Endothelial cell of umbilical vein (primary cell): ENCODE measurements around the gene RNF32.

Experiments
- EZH2 ChIP-seq: IDR thresholded peaks from 2 replicates; pipeline ENCODE4 v1.6.1; 2012; ENCODE audit warnings: borderline replicate concordance, low read depth, mild to moderate bottlenecking, moderate library complexity, low read length, inconsistent platforms; ENCODE audit not compliant: severe bottlenecking
- GATA2 ChIP-seq: IDR thresholded peaks from 2 replicates; pipeline ENCODE4 v1.7.0; 2011; ENCODE audit warnings: low read depth, mild to moderate bottlenecking, moderate library complexity, mixed read lengths, low read length; ENCODE audit not compliant: insufficient read length, insufficient read depth
- MYC ChIP-seq: IDR thresholded peaks from one replicate; pipeline ENCODE4 v1.6.1; 2011; ENCODE audit warnings: mild to moderate bottlenecking, low read depth, low read length
- POLR2A ChIP-seq: IDR thresholded peaks from 2 replicates; pipeline ENCODE4 v1.6.1; 2012; ENCODE audit warnings: low read depth, mild to moderate bottlenecking, control low read depth, low read length
- POLR2AphosphoS5 ChIP-seq: IDR thresholded peaks from 2 replicates; pipeline ENCODE4 v1.6.1; 2012; ENCODE audit warnings: low read depth, mild to moderate bottlenecking, control low read depth, low read length, moderate library complexity; ENCODE audit not compliant: insufficient read depth
- TF ChIP-seq, protein P1 (sequence below), 2 donors: IDR thresholded peaks; 1 replicate in 1 of 2; 2 replicates in 1 of 2; pipeline ENCODE4 v1.5.1; 2011; ENCODE audit warnings: low read length in 2 of 2, mild to moderate bottlenecking in 2 of 2, moderate library complexity in 2 of 2, control low read depth in 1 of 2, inconsistent platforms in 1 of 2, low read depth in 1 of 2; ENCODE audit not compliant: insufficient read depth in 1 of 2; ENCODE audit errors: extremely low read depth in 1 of 2
- TF ChIP-seq, protein P2 (sequence below): IDR thresholded peaks from 2 replicates; pipeline ENCODE4 v1.6.1; 2011; ENCODE audit not compliant: insufficient read depth, insufficient read length

DNA sequence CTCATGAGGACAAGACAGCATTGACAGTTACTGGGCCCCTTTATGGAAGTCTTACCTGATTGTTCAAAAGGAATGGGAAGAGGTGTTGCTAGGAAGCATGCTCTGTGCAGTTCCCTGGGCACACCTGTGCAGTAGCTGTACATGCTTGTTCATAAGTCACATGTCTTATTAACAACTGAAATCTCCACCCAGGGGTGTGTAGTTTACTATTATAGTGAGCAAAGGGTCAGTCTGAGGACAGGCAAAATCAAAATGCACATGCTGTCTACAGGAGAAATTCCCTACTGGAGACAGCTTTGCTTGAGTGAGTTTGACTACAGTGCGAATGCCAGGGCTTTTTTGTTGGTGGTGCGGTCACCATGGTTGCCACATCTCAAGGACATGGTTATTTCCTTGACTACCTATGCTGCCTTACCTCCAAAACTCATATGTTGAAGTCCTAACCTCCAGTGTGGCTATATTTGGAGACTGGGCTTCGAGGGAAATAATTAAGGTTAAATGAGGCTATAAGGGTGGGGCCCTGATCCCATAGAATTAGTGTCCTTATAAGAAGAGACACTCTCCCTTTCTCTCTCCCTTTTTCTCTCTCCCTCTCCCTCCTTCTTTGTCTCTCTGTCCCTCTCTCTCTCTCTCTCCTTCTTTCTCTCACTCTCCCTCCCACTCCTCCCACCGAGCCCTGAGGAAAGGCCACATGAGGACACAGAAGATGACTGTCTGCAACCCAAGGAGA lies 48.3 kb upstream of the RNF32 start:
- no peak for TF ChIP-seq POLR2AphosphoS5
- no peak for TF ChIP-seq POLR2A
- TF ChIP-seq, protein P1, sequence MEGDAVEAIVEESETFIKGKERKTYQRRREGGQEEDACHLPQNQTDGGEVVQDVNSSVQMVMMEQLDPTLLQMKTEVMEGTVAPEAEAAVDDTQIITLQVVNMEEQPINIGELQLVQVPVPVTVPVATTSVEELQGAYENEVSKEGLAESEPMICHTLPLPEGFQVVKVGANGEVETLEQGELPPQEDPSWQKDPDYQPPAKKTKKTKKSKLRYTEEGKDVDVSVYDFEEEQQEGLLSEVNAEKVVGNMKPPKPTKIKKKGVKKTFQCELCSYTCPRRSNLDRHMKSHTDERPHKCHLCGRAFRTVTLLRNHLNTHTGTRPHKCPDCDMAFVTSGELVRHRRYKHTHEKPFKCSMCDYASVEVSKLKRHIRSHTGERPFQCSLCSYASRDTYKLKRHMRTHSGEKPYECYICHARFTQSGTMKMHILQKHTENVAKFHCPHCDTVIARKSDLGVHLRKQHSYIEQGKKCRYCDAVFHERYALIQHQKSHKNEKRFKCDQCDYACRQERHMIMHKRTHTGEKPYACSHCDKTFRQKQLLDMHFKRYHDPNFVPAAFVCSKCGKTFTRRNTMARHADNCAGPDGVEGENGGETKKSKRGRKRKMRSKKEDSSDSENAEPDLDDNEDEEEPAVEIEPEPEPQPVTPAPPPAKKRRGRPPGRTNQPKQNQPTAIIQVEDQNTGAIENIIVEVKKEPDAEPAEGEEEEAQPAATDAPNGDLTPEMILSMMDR (IDR thresholded peaks at IDR 0.05; ENCODE audit: extremely low read depth in 1 of 2, insufficient read depth in 1 of 2, low read depth in 1 of 2, low read length in 2 of 2) = no peak
- no peak for TF ChIP-seq EZH2
- no peak for TF ChIP-seq MYC
- TF ChIP-seq, protein P2, sequence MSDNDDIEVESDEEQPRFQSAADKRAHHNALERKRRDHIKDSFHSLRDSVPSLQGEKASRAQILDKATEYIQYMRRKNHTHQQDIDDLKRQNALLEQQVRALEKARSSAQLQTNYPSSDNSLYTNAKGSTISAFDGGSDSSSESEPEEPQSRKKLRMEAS = no peak
- no peak for TF ChIP-seq GATA2
